HG03097 (cell line): ENCODE results near the gene CTBP2.

Source experiments
- ATAC-seq: cut with Tn5 transposase; IDR thresholded peaks from one replicate; pipeline ENCODE4 v1.9.1; 2021; ENCODE audit not compliant: unreplicated experiment, low FRiP score

The CTBP2 gene

DNA sequence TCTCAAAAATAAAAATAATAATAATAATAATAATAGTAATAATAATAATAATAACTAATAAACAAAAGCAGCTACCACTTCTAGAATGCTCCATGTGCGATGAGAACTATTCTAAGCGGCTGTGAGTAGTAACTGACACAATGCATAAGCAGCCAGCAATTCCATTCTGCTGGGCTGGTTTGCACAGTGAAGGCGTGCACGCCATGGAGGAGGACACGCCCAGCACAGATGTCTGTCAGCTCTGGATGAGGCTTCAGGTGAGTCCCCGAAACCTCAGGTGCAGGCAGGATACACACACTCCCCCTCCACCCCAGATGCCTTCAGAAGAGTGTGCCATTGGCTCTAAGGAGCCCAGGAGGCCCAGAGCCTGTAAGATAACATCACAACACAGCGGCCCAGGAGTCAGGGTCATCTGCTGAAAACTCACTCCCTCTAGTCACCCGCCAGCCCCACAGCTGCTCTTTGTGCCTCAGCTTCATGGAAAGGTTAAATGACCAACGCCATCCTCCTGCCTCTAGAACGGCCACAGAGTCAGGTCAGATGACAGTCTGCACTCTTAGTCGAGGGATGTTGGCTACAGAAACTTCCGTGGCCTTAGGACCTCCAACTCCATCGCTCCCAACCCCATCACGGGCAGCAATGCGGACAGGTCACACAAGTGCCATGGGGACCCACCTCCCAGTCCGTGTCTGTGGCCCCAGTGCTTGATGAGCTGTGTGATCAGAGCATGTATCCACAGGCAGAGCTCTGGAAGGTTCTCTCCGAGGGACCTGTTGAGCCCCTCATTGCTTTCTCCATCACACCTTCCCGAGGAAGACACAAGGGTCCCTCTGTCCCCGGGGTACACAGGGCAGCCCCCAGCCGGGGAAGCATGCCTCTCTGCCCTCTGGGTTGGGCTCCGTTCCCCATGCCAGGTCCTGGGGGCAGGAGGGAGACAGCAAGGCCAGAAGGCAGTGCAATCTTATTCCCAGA is 103.9 kb downstream of the CTBP2 start:
- ATAC-seq, result no peak

DNA sequence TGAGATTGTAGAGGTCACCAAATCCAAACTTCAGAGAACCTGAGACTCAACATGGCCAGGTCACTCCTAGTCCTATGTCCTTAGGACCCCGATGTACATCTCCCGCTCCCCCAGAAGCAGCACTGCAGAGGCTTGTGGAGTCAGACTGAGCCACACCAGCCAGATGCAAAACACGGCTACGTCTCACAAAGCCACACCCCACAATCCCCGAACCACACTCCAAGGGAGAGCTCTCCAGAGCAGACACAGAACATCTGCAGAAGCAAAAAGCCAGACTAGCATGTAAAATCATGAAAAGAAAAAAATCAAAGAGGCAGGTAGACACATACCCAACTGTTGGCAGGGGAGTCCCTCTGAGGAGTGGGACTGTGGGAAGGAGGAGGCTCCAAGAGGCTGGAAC is 104.9 kb downstream of the CTBP2 start:
- no peak for ATAC-seq

DNA sequence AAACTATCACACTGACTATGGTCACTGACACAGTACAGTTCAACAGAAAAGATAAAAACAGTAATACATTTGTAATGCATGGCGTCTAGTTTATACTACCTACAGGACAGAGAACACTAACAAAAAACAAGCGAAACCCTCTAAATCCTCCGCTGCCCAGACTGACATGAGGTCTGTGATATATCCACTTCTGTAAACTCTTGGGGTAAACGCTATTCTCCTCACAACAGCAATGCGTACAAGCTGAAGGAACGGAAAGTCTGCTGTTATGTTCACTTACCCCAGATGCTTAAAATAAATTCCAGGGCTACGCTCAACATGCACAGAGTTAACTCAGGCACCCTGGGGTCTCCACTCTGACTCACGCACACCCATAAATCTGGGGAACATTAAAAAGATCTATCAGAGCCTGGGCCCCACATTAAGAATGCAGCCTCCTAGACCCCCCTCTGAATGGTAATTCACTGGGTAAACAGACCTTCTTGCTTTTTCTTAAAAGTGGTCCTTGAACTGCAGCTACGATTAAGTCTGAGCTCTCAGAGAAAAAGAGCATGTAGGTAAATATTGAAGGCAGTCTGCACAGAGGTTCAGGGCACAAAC is 105.6 kb downstream of the CTBP2 start:
- ATAC-seq, result no peak

DNA sequence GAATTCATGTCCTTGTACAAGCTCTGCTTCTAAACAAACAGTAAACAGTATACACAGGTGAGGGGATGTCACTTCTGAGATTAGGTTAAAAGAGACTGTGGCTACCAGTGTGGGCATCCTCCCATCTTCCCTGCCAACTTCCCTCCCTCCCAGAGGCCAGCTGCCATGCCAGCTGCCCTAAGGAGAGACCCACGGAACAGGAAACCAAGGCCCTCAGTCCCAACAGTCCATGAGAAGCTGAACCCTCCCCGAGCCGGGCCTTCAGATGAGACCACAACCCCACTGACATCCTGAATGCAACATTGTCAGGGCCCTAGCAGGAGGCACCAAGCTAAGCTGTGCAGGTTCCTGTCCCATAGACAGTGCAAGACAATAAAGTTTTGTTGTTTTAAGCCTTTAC is 106.1 kb downstream of the CTBP2 start:
- ATAC-seq, result no peak

DNA sequence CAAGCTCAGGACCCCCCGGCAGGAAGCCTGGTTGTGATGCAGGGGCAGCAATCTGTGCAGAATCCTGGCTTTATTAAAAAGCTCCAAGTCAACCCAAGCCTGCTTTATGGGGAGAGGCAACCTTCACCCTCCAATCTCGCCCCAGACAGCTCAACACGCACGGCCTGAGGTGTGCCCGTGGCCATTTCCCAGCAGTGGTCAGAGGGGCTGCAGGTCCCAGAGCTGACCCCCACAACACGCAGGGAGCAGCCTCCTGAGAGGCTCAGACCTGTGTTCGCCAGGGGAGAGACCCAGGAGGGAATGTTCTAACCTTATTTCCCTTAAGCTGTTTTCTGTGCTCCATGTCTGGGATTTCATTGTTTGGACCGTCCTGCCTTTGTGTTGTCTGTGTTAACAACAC is 108.2 kb downstream of the CTBP2 start:
- ATAC-seq, result no peak

DNA sequence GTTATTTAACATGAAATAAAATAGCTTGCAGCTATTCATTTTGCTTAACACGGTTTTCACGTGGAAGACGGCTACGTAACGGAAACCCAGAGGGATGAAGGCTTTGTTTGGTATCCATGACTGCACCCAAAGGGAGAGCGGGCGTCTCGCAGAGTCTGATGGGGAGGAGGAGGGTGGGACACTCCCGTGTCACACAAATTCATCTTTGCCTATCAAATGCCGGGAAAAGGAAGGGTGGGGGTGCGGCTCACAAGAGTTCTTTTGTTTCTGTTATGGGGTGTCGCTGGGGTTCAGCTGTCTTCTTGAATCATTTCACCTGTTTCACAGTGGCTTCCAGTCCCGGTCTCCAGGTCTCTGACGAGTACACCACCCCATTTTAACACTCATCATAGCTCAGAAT is 110.0 kb downstream of the CTBP2 start:
- ATAC-seq, result no peak

DNA sequence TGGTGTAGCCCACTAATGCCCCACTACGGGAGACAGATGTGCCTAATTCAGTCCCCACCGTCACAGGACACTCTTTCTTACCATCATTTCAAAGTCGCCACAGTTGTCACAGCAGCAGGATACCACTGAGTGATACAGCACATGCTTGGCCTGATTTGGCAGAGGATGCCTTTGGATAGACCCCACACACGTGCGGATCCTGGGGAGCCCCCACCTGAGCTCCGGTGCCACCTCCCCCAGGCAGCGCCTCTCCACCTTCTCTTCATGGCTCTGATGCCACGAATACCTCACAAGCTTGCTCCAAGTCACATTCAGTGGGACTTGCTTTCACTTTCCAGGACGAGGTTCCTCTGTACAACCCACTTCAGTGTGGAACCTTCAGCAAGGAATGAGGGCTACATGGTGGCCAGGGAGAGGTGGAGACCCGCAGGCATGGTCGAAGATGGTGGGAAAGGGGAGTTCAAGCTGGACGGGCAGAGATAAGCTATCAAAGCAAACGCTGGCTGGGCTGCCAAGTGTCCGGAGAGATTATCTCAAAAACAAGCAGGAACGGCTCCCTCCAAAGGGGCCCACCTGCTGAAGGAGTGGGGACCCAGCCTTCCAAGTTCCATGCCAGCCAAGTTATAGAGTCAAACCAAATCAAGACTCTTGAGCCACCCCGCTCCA is 111.0 kb downstream of the CTBP2 start:
- no peak for ATAC-seq

DNA sequence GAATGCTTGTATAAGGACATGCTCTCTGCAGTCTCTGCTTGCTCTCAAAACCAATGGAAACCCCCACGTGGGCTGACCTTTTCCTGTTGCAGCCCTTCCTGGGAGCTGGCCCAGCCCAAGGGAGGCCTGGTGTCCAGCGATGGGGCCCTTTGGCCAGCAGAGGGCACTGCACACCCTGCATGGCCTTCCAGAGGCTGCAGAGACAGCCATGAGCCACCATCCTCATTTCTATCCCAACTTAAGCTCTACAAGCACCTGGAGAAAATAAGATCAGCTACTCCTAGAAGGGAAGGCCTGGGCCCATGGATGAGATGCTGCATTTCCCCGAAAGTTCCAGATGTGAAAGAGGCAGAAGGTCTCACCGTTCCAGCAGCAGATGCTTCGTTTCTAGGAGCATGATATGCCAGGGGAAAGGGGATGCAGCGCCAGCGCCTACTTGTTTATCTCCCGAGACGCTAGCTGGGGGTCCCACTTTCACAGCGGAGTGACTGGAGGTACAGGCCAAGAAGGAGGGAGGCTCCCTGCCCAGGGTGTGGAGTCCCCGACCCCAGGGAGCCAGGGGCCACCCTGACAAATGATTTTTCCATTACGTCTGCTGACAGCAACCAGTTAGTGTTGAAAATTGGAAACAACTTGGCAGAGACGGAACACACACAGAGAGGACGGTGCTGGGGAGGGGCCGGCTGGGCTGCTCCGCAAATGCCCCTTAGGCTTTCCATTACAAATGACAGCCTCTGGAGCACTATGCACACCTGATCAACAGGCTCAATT is 112.1 kb downstream of the CTBP2 start:
- ATAC-seq, result peak; percentile 81

DNA sequence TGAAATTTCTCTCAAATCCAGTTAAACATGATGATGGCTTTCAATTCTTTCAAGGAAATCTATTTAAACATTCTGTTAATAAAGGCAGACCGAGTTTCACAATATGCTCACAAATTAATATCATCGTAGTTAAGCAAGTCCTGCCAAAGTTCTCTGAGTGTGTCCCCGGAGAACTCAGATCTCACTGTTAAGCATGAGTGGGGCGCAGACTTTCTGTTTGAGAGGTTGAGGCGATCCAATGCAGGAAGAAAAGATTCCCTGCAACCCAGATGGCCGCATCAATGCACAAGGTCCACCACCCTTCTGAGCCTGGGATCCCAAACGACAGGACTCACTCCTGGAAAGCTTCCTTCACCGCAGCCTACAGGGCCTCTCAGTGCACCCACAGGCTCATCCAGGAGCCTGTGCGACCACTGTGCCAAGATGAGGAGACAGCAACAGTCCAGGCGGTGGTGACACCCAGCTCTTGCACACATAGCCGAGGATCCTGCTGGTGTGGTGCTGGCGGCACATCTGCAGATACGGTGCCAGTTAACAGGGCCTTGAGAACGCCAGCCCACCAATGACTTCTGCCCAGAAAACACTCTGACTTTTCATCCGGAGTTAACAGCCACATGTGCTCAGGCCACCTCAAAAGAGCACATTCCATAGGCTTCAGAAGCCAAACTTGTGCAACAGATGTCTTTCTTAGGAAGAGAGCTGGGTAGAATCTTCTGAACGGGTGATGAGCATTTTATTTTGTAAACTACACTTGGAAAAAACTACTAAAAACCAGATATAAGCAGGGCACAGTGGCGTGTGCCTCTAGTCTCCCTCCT is 116.3 kb downstream of the CTBP2 start:
- ATAC-seq, result no peak

DNA sequence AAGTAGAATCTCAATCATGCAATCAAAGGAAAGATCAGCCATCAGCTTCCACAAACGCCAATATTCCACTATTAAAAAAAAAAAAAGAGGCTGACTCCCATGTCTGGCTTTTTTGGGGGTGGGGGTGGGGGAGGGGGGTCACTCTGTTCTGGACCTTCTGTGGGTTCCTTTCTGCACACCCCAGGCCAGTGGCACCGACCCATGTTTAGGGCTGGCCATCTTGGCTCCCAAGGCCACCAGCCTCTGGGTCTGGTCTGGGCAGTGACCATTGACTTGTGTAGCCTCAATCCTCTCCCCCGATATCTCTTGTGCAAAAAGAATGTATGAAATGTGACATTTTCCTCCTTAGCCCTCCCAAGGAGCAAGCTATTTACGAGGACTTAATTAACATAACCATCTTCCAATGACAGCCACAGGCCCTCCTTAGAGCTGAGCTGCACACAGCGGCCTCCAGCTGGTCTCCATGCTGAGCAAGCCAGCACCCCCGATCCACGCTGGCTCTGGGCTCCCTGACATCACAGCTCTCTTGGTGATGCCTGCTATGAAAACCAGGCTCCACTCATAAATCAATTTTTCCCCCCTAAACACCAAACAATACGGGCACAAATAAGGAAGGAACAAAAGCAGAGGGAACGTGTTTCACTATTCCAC is 118.4 kb downstream of the CTBP2 start:
- no peak for ATAC-seq

DNA sequence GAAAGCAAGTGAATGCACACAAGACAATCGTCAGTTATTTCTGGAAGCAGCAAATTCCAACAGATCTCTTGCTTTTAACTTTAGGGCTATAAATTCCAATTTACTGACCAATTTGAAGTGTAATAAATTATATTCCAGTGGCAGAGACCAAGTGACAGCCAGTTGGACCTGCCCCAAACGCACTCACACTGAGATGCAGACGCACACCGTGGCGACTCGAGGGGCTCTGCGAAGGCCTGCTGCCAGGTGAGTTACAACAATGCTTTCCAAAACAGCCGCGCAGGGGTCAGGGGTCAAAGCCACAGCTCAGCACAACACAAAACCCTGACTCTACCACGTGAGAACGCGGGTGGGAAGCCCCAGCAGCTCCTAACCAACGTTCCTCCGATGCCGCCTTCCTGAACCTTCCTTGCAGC is 121.0 kb downstream of the CTBP2 start:
- ATAC-seq, result no peak

DNA sequence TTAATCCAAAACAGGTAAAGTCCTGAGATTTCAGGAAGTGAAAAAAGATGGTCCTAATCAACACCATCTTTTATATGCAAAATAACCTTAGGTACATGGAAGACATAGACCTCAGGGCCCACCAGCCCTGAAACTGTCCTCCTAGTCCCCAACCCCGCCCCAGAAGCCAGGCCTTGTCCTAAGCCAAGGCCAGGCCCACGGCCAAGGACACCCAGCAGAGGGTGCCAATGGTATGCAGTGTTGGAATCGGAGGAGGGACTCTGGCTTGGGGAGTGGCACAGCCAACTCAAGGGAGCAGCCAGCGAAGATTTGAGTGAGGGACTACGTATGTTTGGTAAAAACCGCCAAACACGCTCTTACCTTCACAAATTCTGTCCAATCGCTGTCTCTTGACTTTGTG is 121.7 kb downstream of the CTBP2 start:
- no peak for ATAC-seq

DNA sequence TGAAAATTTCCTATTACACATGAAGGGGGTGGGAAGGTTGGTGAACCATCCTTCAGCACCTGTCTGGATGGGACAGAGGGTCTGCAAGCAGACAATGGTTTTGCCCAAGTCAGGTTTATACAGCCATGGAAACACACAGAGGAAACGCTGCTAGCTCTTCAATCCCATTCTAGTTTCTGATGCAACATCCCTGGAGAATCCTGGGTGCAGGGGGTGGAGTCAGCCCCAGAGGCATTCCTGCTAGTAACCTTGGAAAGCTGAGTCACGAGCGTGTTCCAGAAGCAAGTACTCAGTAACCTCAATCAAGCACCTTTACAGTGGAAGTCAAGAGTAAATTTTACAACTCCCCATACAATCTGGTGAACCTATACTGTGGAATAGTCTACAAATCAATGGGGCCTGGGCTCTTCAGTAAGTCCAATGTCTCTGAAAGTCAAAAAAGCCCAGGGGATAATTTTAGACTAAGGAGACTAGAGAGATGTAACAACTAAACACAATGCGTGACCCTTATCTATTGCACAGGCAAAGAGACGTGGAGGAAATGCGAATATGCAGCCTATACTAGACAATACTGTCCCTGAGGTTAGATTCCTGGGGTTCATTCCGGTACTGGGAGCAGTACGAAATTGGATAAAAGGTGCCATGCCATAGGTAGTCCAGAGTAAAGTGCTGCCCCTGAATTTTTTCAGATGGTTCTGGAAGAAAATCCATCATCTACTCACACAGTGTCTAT is 123.1 kb downstream of the CTBP2 start:
- no peak for ATAC-seq

DNA sequence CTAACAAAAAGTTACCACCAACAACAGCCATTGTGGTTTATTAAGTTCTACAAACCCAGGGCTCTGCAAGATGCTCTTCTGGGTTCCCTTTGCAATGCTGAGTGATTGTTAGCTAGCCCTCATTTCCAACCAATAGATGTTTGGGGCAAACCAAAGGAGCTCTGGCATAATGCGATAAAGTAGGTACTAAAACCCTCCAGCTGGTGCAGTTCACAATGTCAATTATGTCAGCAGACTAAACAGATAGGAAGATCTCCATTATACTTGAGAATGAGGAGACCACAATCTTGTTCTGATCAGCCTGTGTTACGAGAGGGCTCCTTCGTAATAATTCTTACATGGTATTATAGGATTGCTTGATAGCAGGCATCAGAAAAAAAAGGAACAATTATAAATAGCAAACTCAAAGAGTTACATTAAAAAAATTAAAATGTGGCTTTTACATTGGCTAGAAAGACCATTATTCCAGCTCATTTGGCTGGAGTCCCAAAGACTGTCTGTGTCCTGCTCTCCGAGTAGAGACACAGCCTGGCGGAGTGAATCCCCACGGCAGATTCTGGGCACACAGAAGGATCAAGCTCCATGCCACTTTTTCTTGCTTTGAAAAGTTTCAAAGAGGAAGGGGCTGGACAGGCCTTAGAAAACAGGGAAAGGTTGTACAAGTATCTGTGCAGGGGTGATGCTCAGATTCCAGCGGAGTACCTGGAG is 124.6 kb downstream of the CTBP2 start:
- no peak for ATAC-seq

DNA sequence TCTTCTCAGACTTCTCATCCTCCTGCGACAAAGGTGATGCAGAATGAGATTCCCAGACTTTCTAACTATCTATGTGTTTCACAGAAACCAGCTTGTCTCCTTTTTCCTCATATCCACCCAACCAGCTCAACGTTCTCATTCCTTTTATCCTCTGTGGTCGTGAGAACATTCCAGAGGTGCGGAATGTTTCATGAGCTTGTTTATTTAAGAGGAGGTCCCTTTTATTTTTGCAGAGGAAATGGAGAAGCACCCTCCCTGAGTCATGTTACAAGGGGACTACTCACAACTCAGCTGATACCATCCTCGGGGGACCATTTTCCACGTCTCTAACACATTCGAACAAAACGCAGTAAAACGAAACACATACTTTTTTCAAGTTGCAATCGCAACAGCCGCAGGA is 125.2 kb downstream of the CTBP2 start:
- ATAC-seq, result no peak

DNA sequence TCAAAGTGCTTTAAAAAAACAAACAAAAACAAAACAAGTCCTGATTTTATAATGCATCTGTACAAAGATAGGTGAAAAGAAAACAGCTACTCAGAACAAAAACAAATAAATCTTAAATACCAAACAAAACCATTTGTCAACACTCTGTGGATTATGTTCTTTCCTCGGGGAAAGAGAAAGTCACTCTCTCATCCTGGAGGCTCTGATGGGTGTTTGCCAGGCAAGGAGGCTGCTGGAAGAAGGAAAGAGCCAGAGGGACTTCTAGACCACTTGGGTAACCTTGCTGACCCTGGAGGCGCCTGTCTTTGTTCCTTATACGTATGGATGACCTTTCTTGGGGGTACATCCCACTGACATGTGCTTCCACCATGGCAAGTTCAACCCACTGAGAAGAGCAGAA is 125.7 kb downstream of the CTBP2 start:
- no peak for ATAC-seq

DNA sequence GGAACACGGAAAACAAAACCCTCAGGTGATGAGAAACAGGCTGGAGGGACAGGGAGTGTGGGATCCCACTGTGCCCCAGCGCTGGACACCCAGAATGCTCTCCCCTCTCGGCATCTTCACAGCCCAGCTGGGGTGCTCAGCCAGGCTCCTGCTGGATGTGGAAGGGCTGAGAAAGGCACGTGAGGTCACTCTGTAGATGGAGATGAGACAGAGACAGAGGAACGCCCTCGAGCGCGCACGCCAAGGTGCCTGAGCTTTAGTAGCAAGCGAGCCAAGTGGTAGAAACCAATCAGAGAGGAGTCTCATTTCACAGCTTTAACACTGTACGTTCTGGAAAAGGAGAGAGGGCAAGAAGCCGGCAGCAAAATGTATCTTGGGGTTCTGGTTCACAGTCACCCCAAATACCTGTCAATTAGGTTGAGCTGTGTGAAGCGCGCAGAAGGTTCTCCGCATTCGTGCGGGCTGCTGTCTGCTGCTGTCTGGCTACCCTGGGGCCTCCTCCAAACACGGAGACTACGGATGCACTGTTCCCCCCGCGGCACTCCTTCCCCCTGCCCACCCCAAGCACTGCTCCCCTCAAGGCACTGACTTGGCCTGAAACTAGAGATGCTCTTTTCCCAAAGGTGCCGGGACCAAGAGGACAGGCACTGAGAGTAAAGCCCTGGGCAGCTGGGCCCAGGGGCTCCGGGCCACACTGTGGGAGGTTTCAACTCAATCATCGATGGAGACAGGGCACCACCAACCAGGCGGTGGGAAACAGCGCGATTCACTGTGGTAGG is 127.0 kb downstream of the CTBP2 start:
- ATAC-seq, result no peak
